SK-N-SH treated with all-trans-retinoic acid at 6 μM for 48 hours (cell line): ENCODE measurements around the gene CTSK.

Experiments used
- ATAC-seq: fragments of 200-7000 bp; cut with Tn5 transposase; 3 replicates; pipeline ENCODE4 v1.9.1; 2020; ENCODE audit warnings: mild to moderate bottlenecking, moderate library complexity
- ARNTL ChIP-seq: fragments of 450-650 bp; formaldehyde crosslinking; IDR thresholded peaks from 2 replicates; pipeline ENCODE4 v1.5.0; 2020; ENCODE audit warnings: low read depth, mild to moderate bottlenecking, moderate library complexity, borderline replicate concordance
- BACH2 ChIP-seq: fragments of 250-450 bp; sonication (Bioruptor Pico); IDR thresholded peaks from 2 replicates; pipeline ENCODE4 v1.9.0; 2021; ENCODE audit warnings: mild to moderate bottlenecking, borderline replicate concordance
- CSDC2 ChIP-seq: fragments of 250-450 bp; sonication (Bioruptor Pico); IDR thresholded peaks from 2 replicates; pipeline ENCODE4 v1.5.0; 2020; ENCODE audit warnings: mild to moderate bottlenecking, moderate library complexity
- ISL1 ChIP-seq: fragments of 250-450 bp; sonication (Bioruptor Pico); IDR thresholded peaks from 2 replicates; pipeline ENCODE4 v2.1.2; 2022; ENCODE audit warnings: mild to moderate bottlenecking, moderate library complexity
- OSR1 ChIP-seq: fragments of 250-450 bp; sonication (Bioruptor Pico); IDR thresholded peaks from 2 replicates; pipeline ENCODE4 v1.8.0; 2022; ENCODE audit warnings: moderate library complexity, mild to moderate bottlenecking, inconsistent platforms
- PPARA ChIP-seq: fragments of 250-450 bp; sonication (Bioruptor Pico); IDR thresholded peaks from 2 replicates; pipeline ENCODE4 v1.5.0; 2020; ENCODE audit warnings: mild to moderate bottlenecking, borderline replicate concordance
- RARB ChIP-seq: fragments of 250-450 bp; sonication (Bioruptor Pico); IDR thresholded peaks from 2 replicates; pipeline ENCODE4 v1.8.0; 2021; ENCODE audit warnings: mild to moderate bottlenecking, moderate library complexity
- SNAI2 ChIP-seq: fragments of 250-450 bp; sonication (Bioruptor Pico); IDR thresholded peaks from 2 replicates; pipeline ENCODE4 v1.5.0; 2020; ENCODE audit warnings: mild to moderate bottlenecking, moderate library complexity
- TOX ChIP-seq: fragments of 250-450 bp; sonication (Bioruptor Pico); IDR thresholded peaks from 2 replicates; pipeline ENCODE4 v1.8.0; 2021; ENCODE audit warnings: mild to moderate bottlenecking, moderate library complexity, borderline replicate concordance
- ZC3H10 ChIP-seq: fragments of 250-450 bp; sonication (Bioruptor Pico); IDR thresholded peaks from 2 replicates; pipeline ENCODE4 v1.5.1; 2021; ENCODE audit warnings: mild to moderate bottlenecking, moderate library complexity
- ZFP3 ChIP-seq: fragments of 250-450 bp; sonication (Bioruptor Pico); IDR thresholded peaks from 2 replicates; pipeline ENCODE4 v1.5.0; 2020; ENCODE audit warnings: mild to moderate bottlenecking, moderate library complexity
- ZNF565 ChIP-seq: fragments of 450-650 bp; formaldehyde crosslinking; conservative IDR thresholded peaks from 2 replicates; pipeline ENCODE4 v1.5.0; 2020; ENCODE audit warnings: low read depth, mild to moderate bottlenecking, moderate library complexity
- ZNF70 ChIP-seq: fragments of 450-650 bp; formaldehyde crosslinking; IDR thresholded peaks from 2 replicates; pipeline ENCODE4 v1.5.0; 2020; ENCODE audit warnings: mild to moderate bottlenecking, moderate library complexity
- ZNF8 ChIP-seq: fragments of 450-650 bp; formaldehyde crosslinking; IDR thresholded peaks from 2 replicates; pipeline ENCODE4 v1.5.0; 2020; ENCODE audit warnings: mild to moderate bottlenecking, moderate library complexity
- TF ChIP-seq, protein P1 (sequence below): fragments of 250-450 bp; sonication (Bioruptor Pico); IDR thresholded peaks from 2 replicates; pipeline ENCODE4 v1.5.1; 2021; ENCODE audit warnings: mild to moderate bottlenecking, moderate library complexity
- TF ChIP-seq, protein P2 (sequence below): fragments of 250-450 bp; sonication (Bioruptor Pico); IDR thresholded peaks from 2 replicates; pipeline ENCODE4 v1.5.0; 2020; ENCODE audit warnings: mild to moderate bottlenecking, moderate library complexity
- TF ChIP-seq, protein P3 (sequence below): fragments of 250-450 bp; sonication (Bioruptor Pico); IDR thresholded peaks from 2 replicates; pipeline ENCODE4 v1.8.0; 2021; ENCODE audit warnings: low read depth, mild to moderate bottlenecking, moderate library complexity, borderline replicate concordance
- TF ChIP-seq, protein P4 (sequence below): fragments of 250-450 bp; sonication (Bioruptor Pico); IDR thresholded peaks from 2 replicates; pipeline ENCODE4 v1.8.0; 2020; ENCODE audit warnings: mild to moderate bottlenecking, moderate library complexity, borderline replicate concordance

Gene CTSK

DNA sequence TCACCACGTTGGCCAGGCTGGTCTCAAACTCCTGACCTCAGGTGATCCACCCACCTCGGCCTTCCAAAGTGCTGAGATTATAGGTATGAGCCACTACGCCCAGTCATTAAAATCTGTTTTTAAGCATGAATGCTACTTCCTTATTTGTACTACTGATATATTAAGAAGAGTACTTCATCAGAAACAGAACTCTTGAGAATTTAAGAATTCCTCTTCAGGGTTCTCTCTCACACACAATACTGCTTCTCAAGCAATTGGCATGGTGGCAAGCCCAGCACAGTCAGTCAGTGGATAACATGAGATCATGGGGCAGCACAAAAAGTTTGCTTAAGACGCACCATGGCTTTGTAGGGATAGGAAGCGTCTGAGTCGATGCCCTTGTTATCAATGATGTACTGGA lies 56.6 kb downstream of the CTSK start:
- TF ChIP-seq ARNTL (CRISPR knock-in tag) (no peak), OSR1 (CRISPR knock-in tag) (no peak), ISL1 (CRISPR knock-in tag) (no peak), RARB (no peak)
- TF ChIP-seq, protein P1, sequence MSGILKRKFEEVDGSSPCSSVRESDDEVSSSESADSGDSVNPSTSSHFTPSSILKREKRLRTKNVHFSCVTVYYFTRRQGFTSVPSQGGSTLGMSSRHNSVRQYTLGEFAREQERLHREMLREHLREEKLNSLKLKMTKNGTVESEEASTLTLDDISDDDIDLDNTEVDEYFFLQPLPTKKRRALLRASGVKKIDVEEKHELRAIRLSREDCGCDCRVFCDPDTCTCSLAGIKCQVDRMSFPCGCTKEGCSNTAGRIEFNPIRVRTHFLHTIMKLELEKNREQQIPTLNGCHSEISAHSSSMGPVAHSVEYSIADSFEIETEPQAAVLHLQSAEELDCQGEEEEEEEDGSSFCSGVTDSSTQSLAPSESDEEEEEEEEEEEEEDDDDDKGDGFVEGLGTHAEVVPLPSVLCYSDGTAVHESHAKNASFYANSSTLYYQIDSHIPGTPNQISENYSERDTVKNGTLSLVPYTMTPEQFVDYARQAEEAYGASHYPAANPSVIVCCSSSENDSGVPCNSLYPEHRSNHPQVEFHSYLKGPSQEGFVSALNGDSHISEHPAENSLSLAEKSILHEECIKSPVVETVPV, result no peak
- ATAC-seq, result no peak

DNA sequence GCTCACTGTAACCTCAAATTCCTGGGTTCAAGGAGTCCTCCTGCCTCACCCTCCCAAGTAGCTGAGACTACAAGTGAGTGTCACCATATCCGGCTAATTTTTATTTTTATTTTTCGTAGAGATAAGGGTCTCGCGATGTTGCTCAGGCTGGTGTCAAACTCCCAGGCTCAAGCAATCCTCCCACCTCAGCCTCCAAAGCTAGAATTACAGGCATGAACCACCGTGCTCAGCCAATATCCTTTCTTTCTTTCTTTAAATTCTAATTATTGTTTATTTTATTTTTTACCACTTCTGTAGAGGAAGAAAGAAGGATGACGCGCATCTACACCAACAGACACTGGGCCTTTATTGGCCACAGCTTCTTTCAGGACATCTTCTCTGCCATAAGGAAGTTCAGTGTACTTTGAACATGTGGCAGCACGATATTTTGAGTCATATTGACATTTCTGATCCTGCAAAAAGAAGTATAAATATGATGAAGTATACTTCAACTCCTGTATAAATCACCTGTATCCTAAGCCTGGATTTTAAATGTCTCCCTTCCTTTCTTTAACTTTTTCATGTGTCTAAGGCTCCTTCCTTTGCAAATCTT lies 58.2 kb downstream of the CTSK start:
- ATAC-seq, result no peak
- TF ChIP-seq ISL1 (CRISPR knock-in tag) (no peak), RARB (no peak), SNAI2 (CRISPR knock-in tag) (no peak), ZNF70 (CRISPR knock-in tag) (no peak), BACH2 (no peak), ZC3H10 (CRISPR knock-in tag) (no peak), ZFP3 (CRISPR knock-in tag) (no peak), ARNTL (CRISPR knock-in tag) (no peak), CSDC2 (CRISPR knock-in tag) (no peak), TOX (CRISPR knock-in tag) (no peak)
- TF ChIP-seq, protein P2, sequence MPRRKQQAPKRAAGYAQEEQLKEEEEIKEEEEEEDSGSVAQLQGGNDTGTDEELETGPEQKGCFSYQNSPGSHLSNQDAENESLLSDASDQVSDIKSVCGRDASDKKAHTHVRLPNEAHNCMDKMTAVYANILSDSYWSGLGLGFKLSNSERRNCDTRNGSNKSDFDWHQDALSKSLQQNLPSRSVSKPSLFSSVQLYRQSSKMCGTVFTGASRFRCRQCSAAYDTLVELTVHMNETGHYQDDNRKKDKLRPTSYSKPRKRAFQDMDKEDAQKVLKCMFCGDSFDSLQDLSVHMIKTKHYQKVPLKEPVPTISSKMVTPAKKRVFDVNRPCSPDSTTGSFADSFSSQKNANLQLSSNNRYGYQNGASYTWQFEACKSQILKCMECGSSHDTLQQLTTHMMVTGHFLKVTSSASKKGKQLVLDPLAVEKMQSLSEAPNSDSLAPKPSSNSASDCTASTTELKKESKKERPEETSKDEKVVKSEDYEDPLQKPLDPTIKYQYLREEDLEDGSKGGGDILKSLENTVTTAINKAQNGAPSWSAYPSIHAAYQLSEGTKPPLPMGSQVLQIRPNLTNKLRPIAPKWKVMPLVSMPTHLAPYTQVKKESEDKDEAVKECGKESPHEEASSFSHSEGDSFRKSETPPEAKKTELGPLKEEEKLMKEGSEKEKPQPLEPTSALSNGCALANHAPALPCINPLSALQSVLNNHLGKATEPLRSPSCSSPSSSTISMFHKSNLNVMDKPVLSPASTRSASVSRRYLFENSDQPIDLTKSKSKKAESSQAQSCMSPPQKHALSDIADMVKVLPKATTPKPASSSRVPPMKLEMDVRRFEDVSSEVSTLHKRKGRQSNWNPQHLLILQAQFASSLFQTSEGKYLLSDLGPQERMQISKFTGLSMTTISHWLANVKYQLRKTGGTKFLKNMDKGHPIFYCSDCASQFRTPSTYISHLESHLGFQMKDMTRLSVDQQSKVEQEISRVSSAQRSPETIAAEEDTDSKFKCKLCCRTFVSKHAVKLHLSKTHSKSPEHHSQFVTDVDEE (CRISPR knock-in tag), result no peak
- TF ChIP-seq, protein P3, sequence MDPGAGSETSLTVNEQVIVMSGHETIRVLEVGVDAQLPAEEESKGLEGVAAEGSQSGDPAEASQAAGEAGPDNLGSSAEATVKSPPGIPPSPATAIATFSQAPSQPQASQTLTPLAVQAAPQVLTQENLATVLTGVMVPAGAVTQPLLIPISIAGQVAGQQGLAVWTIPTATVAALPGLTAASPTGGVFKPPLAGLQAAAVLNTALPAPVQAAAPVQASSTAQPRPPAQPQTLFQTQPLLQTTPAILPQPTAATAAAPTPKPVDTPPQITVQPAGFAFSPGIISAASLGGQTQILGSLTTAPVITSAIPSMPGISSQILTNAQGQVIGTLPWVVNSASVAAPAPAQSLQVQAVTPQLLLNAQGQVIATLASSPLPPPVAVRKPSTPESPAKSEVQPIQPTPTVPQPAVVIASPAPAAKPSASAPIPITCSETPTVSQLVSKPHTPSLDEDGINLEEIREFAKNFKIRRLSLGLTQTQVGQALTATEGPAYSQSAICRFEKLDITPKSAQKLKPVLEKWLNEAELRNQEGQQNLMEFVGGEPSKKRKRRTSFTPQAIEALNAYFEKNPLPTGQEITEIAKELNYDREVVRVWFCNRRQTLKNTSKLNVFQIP (CRISPR knock-in tag), result no peak
- TF ChIP-seq, protein P1, result no peak
- TF ChIP-seq, protein P4, sequence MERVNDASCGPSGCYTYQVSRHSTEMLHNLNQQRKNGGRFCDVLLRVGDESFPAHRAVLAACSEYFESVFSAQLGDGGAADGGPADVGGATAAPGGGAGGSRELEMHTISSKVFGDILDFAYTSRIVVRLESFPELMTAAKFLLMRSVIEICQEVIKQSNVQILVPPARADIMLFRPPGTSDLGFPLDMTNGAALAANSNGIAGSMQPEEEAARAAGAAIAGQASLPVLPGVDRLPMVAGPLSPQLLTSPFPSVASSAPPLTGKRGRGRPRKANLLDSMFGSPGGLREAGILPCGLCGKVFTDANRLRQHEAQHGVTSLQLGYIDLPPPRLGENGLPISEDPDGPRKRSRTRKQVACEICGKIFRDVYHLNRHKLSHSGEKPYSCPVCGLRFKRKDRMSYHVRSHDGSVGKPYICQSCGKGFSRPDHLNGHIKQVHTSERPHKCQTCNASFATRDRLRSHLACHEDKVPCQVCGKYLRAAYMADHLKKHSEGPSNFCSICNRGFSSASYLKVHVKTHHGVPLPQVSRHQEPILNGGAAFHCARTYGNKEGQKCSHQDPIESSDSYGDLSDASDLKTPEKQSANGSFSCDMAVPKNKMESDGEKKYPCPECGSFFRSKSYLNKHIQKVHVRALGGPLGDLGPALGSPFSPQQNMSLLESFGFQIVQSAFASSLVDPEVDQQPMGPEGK, result no peak
- TF ChIP-seq, all 23 proteins: peak for 0

DNA sequence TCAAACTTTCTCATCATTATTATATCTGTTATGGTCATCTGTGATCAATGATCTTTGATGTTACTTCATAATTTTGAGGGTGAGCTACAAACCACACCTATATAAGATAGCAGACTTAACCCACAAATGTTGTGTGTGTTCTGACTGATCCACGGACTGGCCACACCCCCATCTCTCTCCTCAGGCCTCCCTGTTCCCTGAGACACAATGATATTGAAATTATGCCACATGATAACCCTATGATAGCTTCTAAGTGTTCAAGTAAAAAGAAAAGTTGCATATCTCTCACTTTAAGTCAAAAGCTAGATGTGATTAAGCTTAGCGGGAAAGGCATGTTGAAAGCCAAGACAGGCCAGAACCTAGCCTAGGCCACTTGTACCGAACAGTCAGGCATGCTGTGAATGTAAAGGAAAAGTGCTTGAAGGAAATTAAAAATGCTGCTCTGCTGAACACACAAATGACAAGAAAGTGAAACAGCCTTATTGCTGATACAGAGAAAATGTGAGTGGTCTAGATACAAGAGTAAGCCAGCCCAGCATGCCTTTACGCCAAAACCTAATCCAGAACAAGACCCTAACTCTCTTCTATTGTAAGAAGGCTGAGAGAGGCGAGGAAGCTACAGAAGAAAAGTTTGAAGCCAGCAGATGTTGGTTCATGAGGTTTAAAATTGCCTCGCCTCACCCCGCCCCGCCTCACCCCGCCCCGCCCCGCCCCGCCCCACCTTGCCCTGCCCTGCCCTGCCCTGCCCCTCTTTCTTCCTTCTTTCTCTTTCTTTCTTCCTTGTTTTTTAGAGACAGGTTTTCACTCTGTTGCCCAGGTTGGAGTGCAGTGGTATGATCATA lies 59.0 kb downstream of the CTSK start:
- no peak for ATAC-seq

More for the DNA sequence above, 59.0 kb downstream of the CTSK start:
- TF ChIP-seq, protein P4, result no peak
- no peak for TF ChIP-seq PPARA (CRISPR knock-in tag)
- no peak for TF ChIP-seq OSR1 (CRISPR knock-in tag)
- no peak for TF ChIP-seq ZNF565 (CRISPR knock-in tag)
- TF ChIP-seq, protein P1, result no peak
- TF ChIP-seq, protein P2 (CRISPR knock-in tag), result no peak
- TF ChIP-seq ZNF8 (CRISPR knock-in tag), result no peak
- TF ChIP-seq, all 23 proteins: peak for 0
